GM21447 (cell line): ENCODE results near the gene GNGT1.

ENCODE experiments used
- ATAC-seq: cut with Tn5 transposase; IDR thresholded peaks from one replicate; pipeline ENCODE4 v1.9.1; 2021; ENCODE audit not compliant: unreplicated experiment

GNGT1 gene

DNA sequence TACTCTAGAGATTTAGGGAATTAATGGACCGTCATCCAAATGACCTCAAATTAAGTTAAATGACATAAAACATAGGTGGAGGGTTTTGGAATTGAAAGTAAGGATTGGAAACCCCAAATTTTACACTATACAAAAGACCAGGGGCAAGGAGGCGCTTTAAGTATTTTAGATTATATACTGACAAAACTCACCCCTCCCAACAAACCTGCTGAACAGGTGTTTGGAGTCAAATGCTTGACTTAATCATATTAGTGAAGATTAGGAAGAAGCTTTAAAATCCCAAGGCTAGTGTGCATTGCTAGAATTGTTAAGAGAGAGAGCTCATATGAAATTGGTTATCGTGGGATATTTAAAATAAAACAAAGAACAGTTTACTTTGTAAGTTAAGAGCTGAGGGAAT, at the start of gene GNGT1:
Gene GNGT1 (plus strand): TSS at position 301 of the 400 bp plus-strand sequence. CDS start 180 bp downstream, outside the sequence.
- ATAC-seq, result no peak

DNA sequence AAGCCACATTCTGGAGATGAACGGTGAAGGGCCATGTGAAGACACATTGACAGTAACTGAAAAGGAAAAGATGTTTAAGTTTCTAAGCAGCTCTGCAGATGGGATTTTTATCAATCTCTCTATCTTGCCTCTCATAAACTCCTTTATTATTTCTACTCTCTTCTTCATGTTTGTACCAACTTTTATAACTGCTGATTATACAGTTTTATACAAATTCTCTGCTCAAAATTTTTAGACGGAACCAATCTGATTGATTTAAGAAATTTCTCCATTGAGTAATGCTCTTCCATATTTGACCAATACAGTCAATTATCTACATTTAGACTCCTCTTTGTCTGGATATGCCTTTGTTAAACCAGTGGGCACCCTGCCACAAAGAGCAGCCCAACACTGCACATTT, 47.5 kb upstream of the GNGT1 start:
- no peak for ATAC-seq

GRCh38 chr7:93860261-93860660, 46.1 kb upstream of the GNGT1 start:
- ATAC-seq, result no peak

- no peak for ATAC-seq
Observed at GRCh38 chr7:93861325-93861949, 44.9 kb upstream of the GNGT1 start.

GRCh38 chr7:93862651-93863050, 43.7 kb upstream of the GNGT1 start:
- no peak for ATAC-seq

GRCh38 chr7:93866886-93867285, 39.5 kb upstream of the GNGT1 start:
- ATAC-seq, result no peak

DNA sequence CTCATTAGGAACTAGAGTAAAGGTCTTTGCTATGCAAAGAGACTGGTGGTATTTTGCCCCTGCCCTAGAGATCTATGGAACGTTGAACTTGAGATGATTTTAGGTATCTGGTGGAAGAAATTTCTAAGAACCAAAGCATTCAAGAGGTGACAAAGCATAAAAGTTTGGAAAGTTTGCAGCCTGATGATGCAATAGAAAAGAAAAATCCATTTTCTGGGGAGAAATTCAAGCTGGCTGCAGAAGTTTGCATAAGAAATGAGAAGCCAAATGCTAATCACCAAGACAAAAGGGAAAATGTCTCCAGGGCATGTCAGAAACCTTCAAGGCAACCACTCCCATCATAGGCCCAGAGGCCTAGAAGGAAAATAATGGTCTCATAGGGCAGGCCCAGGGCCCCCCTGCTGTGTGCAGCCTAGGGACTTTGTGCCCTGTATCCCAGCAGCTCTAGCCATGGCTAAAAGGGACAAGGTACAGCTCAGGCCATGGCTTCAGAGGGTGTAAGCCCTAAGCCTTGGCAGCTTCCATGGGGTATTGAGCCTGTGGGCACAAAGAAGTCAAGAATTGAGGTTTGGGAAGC, 32.3 kb upstream of the GNGT1 start:
- ATAC-seq, result no peak

- no peak for ATAC-seq
Observed at GRCh38 chr7:93877742-93878141, 28.6 kb upstream of the GNGT1 start.

- ATAC-seq, result no peak
Observed at GRCh38 chr7:93879356-93879755, 27.0 kb upstream of the GNGT1 start.

GRCh38 chr7:93882468-93882867, 23.9 kb upstream of the GNGT1 start:
- ATAC-seq, result no peak

- ATAC-seq, result no peak
Observed at GRCh38 chr7:93883078-93883916, 23.1 kb upstream of the GNGT1 start.

- ATAC-seq, result no peak
Observed at GRCh38 chr7:93883917-93884345, 22.4 kb upstream of the GNGT1 start.

- ATAC-seq, result no peak
Observed at GRCh38 chr7:93884541-93884940, 21.8 kb upstream of the GNGT1 start.

DNA sequence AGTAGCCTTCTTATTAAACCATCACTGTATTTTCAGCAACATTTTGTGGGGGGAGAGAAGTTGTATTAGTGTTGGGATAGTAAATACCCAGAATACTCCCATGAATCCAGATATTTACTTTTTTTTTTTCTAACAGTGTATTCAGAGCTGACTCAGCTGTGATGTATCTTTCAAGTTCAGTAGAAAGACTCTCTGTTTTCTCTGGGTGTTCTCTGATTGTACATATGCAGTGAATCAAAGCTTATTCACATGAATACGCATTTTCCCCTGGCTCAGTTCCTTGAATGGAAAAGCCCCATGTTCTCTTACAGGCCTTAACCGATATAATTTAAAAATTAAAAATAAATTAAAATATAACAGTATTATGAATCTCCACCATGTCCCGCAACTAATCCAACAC, 17.1 kb upstream of the GNGT1 start:
- no peak for ATAC-seq

GRCh38 chr7:93890041-93890463, 16.3 kb upstream of the GNGT1 start:
- peak; percentile 63 for ATAC-seq

DNA sequence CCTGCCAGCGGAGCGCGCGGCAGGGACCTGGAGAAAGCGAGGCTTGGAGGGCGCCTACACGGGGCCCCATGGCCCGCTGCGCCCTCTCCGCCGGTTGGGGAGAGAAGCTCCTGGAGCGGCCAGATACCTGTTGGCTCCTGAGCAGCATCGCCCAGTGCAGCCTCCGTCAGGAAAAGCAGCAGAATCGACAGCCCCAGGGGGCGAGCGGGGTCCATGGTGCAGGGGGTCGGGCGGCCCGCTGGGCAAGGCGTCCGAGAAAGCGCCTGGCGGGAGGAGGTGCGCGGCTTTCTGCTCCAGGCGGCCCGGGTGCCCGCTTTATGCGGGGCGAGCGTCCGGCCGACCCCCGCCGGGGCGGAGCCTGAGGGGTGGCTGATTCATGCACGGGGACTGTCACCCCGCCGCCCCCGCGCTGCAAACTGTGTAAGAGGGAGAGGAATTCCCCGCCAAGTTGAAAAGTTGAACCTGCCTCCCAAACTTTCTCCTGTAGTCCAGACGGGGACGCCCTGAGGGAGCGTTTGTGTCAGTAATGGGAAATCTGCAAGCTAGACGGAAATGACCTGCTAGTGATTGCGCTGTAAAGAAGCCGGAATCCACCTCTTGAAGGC, 15.8 kb upstream of the GNGT1 start, which contains the start of gene TFPI2:
Gene TFPI2 (minus strand): TSS at position 290 of the 605 bp plus-strand sequence. CDS start 75 bp downstream, at position 215.
- peak; percentile 41 for ATAC-seq

DNA sequence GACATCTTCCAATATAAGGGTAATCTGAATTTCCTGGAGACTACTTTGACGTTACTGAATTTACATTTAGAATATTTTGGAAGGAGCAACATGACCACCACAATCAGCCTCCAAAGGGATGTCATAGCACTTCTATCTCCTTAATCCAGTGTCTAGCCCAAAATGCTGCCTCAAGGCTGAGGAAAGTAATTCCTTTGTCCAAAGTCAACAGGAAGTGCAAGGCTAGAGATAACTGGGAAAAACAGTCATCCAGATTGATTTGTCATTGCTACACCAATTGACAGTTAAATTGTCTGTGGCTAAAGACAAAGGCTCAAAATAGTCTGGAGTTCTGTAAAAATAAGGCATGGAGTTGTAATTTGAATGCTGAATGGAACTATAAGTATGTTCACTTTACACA, 11.9 kb upstream of the GNGT1 start:
- ATAC-seq, result no peak

DNA sequence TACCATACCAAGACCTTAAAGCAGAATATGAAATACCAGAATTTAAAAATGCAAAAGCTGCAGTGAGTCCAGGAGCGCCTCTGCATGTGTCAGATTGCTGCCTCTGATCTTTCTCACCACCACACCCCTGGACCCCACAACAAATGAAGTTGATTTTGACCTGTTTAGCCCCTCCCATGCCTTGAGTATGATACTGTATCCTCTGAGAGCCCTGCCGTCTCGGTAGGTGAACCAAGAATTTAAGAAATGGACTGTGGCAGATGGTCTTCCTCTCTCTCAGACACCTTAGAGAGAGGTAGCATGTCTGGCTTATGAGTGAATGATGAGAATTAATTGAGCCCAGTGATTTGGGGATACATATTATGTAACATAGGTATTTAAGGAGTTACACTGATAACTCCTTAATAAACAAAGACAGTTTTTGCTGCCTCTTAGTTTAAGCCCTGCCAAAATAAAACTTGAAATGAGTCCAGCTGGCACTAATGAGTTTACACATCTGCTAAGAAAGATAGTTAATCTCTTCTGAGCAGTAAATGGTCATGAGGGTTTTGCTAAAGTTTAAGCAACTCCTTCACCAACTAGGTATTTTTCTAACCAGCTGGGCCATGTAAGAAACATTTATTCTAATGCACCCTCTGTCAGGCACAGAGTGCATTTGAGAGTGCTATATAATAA, 11.3 kb upstream of the GNGT1 start:
- ATAC-seq, result no peak

- no peak for ATAC-seq
Observed at GRCh38 chr7:93895859-93896600, 10.3 kb upstream of the GNGT1 start.

- no peak for ATAC-seq
Observed at GRCh38 chr7:93897680-93898079, 8.7 kb upstream of the GNGT1 start.
